GM18861 (cell line): ENCODE measurements around the gene CCDC195.
"Not testable (repeated sequence)": the region's sequence is repeated elsewhere in the genome, so short reads cannot be mapped to it uniquely, and the experiment has no call there.

Source experiments
- ATAC-seq: cut with Tn5 transposase; IDR thresholded peaks from one replicate; pipeline ENCODE4 v1.9.1; 2021; ENCODE audit not compliant: unreplicated experiment

Gene CCDC195

GRCh38 chr2:224691563-224691962 is 24.6 kb downstream of the CCDC195 start:
- ATAC-seq = no peak

DNA sequence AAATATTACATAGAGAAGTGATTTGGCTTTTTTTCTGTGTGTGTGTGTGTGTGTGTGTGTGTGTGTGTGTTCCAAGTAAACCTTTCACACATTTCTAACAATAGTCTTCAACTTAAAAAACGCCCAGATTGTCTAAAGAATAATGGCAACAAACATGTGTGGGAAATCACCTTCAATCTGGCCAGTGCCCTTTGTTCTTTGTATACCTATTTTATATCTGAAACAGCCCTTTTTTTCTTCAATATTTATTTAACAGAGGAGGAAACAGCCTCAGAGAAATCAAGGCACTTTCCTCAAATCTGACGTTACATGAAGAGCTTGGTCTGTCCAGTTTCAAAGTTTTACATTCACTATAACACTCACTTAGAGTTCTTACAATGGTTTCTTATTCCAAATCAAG is 25.3 kb downstream of the CCDC195 start:
- ATAC-seq = no peak

GRCh38 chr2:224689539-224689938 is 26.6 kb downstream of the CCDC195 start:
- ATAC-seq = no peak

DNA sequence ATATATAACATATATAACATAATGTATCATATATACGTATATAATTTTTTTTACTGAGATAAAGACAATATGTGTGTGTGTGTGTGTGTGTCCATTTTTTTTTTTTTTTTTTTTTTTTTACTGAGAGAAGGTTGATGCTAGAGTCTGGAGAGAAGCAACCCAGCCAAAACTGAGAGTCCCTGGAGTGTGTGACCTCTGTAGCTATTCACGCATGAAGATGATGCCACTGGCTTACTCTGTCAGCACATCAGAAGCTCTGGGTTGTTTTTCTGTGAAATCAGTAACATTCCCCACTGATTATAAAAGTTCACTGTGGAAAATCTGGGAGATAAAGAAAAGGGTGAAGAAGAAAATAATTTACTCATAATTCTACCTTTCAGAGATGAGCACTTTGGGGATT is 27.2 kb downstream of the CCDC195 start:
- no peak for ATAC-seq

DNA sequence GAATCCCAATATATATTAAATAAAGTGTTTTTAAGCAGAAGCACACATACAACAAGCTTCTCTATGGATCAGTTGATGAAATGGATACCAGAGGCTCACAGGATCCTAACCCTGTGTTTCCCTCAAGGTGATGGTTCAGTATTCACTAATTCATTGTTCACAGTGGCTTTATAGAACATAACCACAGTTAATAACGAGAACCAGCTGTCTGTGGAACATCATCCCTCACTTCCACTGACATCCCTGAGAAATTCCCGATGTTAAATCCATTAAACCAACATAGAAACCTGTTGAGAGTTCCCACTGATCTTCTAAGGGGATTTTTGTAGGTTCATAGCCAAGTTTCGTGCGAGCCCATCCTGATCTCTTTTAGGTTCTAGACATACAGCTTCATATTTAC is 29.0 kb downstream of the CCDC195 start:
- ATAC-seq = no peak

- no peak for ATAC-seq
These were observed 31.0 kb downstream of the CCDC195 start for GRCh38 chr2:224685121-224685520.

DNA sequence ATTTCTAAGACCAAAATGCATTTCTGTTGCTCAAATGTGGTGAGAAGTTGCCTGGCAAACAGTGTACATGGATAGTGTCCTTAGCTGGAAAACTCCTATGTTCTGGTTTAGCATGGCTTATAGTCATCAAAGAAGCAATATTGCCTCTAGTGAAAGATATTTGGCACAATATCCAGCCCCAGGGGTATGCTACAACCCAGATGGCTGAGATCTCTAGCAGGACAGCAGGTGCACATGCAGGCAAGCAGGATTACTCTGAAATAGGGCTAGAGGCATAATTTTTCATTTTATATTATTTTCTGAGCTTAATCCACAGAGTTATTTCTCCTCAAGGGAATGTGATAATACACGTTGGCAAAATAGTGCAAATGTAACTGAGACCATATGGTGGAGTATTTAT is 34.0 kb downstream of the CCDC195 start:
- ATAC-seq = no peak

DNA sequence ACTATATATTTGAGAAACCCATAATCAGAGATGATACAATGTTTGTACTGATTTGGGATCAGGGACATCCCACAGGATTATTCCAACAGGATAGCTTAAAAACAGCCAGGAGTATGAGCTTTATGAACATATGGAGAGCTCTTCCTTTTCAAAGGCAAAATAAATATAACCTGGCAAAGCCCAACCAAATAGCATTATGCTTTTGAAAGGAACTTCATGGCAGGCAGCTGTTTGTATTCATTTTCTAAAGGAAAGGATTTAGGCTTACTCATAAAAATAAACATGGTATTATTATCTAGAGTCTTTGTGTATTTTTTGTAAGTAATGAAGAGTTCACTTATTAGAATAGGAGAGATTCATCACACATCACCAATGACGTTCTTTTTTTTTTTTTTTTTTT is 44.4 kb downstream of the CCDC195 start:
- ATAC-seq = no peak

DNA sequence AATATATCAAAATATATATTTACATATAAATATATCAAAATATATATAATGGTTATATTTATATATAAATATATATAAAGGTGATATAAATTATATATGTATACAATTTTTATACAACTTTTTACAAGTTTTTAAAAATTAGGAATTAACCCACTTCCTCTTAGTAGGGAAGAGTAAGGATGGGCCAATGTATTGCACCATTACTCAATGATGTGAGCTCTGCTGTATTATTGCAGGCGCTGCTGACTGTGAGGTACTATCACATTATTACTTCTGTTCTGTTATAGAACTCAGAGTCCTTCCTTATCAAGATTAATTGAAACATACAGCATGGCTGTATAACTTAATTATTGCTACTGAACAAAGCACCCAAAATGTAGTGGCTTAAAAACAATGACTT is 46.0 kb downstream of the CCDC195 start:
- no peak for ATAC-seq

DNA sequence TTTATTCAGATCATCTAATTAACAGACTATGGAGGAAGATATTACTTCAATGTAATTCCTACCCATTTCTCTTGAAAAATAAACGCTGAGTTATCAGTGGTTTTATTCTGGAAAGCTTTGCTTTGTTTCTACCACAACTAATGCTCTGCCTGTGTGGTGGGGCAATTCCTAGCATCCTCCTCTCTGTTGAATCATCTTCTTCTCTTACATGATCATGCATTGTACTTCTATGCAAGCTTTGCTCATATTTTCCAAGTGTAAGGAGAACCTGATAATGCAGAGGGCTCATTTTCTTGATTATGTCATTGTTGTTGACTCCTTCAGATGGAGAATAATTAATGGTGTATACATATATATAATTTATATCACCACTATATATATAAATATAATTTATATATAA is 46.7 kb downstream of the CCDC195 start:
- ATAC-seq = no peak

DNA sequence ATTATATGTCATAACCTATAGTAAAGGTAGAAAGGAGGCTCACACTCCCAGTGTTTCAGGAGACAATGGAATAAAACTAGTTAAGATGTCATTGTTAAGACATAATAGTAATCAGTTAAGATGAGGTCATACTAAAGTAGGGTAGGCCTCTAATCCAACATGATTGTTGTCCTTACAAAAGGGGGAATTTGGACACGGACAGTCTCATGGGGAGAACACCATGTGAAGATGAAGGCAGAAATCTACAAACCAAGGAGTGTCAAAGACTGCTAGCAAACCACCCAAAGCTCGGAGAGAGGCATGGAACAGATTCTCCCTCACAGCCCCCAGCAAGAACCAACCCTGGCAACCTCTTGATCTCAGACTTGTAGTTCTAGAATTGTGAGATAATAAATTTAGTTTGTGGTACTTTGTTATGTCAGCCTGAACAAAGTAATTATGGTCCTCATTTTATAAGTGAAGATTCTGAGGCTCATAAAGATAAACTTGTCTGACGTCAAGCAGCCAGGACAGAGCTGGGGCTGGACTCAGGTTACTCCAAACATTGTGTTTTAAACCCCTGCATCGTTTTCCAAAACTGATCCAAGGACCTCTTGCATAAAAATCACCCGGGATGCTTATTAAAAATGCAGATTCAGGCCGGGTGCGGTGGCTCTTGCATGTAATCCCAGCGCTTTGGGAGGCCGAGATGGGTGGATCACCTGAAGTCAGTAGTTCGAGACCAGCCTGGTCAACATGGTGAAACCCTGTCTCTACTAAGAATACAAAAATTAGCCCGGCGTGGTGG is 47.8 kb downstream of the CCDC195 start:
- ATAC-seq = no peak

DNA sequence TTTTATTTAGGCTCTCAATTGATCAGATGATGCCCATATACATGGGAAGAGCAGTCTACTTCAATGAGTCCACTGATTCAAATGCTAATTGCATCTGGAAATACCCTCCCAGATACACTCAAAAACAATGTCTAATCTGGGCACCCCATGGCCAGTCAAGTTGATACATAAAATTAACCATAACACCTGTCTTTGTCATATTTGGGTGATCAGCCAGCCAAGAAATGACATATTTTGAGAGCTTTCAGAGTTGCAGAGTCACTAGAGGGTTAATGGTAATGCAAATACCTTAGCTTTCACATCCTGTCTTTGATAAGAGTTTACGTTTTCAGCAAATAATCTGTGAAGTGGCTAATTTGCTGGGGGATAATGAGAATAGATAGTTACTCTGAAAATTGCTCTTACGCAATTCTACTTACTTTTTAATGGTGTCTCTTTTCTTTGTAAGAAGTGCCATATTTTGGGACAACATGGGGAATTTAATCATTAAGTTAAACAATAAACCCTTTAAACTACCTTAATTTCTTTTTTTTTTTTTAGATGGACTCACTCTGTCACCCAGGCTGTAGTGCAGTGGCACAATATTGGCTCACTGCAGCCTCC is 49.1 kb downstream of the CCDC195 start:
- peak; percentile 99 for ATAC-seq

GRCh38 chr2:224663322-224663721 is 52.8 kb downstream of the CCDC195 start:
- ATAC-seq = not testable (repeated sequence)

GRCh38 chr2:224661708-224662107 is 54.5 kb downstream of the CCDC195 start:
- ATAC-seq = not testable (repeated sequence)

DNA sequence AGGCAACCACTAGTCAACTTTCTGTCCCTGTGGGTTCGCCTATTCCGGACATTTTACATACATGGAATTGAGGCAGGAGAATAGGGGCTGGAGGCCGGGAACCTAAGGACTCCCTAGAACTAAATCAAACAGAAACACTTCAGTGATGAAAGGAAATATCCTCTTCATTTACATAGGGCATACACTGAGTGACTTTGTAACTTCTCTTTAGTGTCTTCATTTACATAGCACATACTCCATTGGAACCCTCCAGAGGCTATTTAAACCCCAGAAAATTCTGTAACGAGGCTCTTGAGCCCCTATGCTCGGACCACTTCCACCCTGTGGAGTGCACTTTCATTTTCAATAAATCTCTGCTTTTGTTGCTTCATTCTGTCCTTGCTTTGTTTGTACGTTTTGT is 56.5 kb downstream of the CCDC195 start:
- ATAC-seq = peak; percentile 41

DNA sequence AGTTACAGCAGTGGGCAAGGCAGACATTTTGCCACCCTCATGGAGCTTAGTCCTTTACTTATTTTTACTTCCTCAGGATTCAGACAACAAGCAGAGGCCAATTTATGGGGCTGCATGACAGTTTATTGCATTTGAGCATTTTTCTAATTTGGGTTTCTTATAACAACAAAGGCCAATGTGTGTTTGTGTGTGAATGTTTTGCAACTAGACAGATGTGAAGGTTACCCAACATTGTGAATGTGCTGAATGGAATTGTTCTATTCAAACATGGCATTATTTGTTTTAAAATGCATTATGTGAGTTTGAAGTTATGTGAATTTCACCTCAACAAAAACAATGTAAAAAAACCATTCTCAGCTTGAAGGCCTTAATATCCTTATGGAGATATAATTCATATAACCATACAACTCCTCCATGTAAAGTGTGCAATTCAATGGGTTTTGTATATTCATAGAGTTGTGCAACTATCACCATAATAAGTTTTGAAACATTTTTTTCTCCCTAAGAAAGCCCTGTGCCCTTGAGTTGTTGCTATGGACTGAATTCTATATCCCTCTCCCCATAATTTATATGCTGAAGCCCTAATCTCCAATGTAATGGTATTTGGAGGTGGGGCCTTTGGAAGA is 57.3 kb downstream of the CCDC195 start:
- no peak for ATAC-seq

DNA sequence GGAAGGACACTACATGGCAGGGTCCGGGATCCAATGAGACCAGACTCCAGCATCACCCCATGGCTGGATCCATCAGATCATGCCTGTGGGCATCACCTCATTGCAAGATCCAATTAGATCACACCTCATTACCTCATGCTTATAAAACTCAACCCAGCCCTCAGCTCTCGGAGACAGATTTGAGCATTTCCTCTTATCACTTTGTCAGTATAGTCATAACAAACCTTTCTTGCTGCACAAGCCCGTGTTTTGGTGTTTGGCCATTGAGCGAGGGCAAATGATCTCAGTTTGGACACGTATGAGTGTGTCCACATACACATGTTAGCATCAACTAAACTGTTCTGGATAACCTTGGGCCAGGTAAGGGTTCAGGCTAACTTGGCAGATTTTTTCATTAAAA is 58.8 kb downstream of the CCDC195 start:
- ATAC-seq = peak; percentile 49

- ATAC-seq = no peak
These were observed 61.1 kb downstream of the CCDC195 start for GRCh38 chr2:224655006-224655537.
